Eye (tissue), 1 donor: ENCODE measurements around the gene FBLN5.
A peak's percentile ranks its signal among the peaks of the same experiment; 100 is the strongest.
"Not testable (repeated sequence)": the region's sequence is repeated elsewhere in the genome, so short reads cannot be mapped to it uniquely, and the experiment has no call there.

Experiments
- DNase-seq: peaks from one replicate; pipeline ENCODE4 v3.0.0-alpha.2; 2015

Gene FBLN5

GRCh38 chr14:91857614-91858013, 89.9 kb downstream of the FBLN5 start:
- DNase-seq = no peak

GRCh38 chr14:91854327-91854934, 93.1 kb downstream of the FBLN5 start:
- DNase-seq = no peak

GRCh38 chr14:91851563-91851962, 95.9 kb downstream of the FBLN5 start:
- DNase-seq = no peak

- DNase-seq = no peak
Measured at GRCh38 chr14:91848504-91849001, 98.9 kb downstream of the FBLN5 start.

GRCh38 chr14:91847693-91848092, 99.8 kb downstream of the FBLN5 start:
- no peak for DNase-seq

- no peak for DNase-seq
Measured at GRCh38 chr14:91845652-91846051, 101.8 kb downstream of the FBLN5 start.

- DNase-seq = not testable (repeated sequence)
Measured at GRCh38 chr14:91845056-91845455, 102.4 kb downstream of the FBLN5 start.

- DNase-seq = no peak
Measured at GRCh38 chr14:91844029-91844428, 103.5 kb downstream of the FBLN5 start.

GRCh38 chr14:91843437-91843836, 104.1 kb downstream of the FBLN5 start:
- no peak for DNase-seq

- no peak for DNase-seq
Measured at GRCh38 chr14:91841065-91841464, 106.4 kb downstream of the FBLN5 start.

- DNase-seq = no peak
Measured at GRCh38 chr14:91839749-91840148, 107.7 kb downstream of the FBLN5 start.

- DNase-seq = no peak
Measured at GRCh38 chr14:91837076-91837475, 110.4 kb downstream of the FBLN5 start.

GRCh38 chr14:91835920-91836843, 111.3 kb downstream of the FBLN5 start:
- DNase-seq = peak; percentile 75

- peak; percentile 27 for DNase-seq
Measured at GRCh38 chr14:91835197-91835919, 112.1 kb downstream of the FBLN5 start.

- DNase-seq = no peak
Measured at GRCh38 chr14:91834571-91834970, 112.9 kb downstream of the FBLN5 start.

GRCh38 chr14:91831337-91831736, 116.2 kb downstream of the FBLN5 start:
- DNase-seq = no peak

GRCh38 chr14:91830777-91831176, 116.7 kb downstream of the FBLN5 start:
- DNase-seq = no peak

GRCh38 chr14:91829511-91829910, 118.0 kb downstream of the FBLN5 start:
- DNase-seq = no peak

GRCh38 chr14:91827746-91828145, 119.7 kb downstream of the FBLN5 start:
- no peak for DNase-seq
